GM15510 (cell line): ENCODE data around the gene CFAP74.

Experiments
- POLR2A ChIP-seq: IDR thresholded peaks from 3 replicates; pipeline ENCODE4 v1.6.1; 2011; ENCODE audit warnings: borderline replicate concordance; ENCODE audit not compliant: insufficient read length; ENCODE audit errors: extremely low read depth

Gene CFAP74

DNA sequence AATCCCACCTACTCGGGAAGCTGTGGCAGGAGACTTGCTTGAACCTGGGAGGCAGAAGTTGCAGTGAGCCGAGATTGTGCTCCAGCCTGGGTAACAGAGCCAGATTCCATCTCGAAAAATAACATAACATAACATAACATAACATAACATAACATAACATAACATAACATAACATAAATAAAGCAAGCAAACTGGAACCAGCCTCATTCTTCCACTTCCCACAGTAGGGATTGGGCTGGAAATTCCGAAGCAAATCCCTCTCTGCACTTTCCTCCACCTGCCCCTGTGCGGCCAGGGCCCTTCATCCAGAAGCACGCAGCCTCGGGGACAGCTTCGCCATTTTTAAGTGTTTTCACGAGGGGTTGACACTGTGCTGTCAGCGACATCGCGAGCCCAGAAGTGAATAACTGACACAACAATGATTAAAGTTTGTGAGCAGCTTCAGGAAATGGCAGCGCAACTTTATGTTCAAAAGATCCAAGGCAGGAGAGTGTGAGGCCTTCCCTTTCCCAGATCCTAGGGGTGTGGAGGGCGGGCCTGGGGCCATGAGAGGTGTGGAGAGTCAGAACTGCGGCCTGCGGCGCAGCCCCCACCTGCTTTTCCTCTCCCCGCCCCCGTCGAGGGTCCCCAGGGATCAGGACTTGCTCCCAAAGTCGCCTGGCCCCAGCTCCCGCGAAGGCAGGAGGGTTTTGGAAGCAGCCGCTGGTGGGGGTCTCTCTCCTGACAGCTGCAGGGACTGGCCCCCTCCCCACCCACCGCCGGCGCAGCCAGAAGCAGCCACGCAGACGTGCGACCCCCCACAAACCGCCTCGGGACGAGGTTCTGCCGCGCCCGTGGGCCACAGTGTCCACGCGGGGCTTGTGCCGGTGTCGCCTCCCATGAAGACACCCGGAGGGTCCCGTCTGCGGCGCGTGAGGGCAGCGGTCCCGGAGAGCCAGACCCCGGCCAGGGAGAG, 14.9 kb upstream of the CFAP74 start:
- TF ChIP-seq POLR2A = no peak

DNA sequence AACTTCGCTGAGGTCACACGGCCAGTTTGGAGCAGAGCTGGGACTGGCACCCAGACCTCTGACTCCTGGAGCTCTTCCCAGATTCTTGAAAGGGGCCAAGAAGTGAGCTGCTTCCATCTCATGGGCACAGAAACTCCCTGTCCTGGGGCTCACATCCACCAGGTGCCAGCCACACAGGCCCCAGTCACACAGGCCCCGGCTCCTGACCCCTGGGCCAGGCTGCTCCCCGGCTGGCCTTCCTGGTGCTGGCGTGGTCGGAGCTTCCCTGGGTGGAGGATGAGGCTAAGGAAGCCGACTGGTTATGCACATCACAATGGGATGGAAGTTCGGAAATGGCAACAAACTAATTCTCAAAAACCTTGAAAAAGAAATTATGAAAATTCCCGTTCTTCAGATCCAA, 12.5 kb upstream of the CFAP74 start:
- TF ChIP-seq POLR2A = no peak

DNA sequence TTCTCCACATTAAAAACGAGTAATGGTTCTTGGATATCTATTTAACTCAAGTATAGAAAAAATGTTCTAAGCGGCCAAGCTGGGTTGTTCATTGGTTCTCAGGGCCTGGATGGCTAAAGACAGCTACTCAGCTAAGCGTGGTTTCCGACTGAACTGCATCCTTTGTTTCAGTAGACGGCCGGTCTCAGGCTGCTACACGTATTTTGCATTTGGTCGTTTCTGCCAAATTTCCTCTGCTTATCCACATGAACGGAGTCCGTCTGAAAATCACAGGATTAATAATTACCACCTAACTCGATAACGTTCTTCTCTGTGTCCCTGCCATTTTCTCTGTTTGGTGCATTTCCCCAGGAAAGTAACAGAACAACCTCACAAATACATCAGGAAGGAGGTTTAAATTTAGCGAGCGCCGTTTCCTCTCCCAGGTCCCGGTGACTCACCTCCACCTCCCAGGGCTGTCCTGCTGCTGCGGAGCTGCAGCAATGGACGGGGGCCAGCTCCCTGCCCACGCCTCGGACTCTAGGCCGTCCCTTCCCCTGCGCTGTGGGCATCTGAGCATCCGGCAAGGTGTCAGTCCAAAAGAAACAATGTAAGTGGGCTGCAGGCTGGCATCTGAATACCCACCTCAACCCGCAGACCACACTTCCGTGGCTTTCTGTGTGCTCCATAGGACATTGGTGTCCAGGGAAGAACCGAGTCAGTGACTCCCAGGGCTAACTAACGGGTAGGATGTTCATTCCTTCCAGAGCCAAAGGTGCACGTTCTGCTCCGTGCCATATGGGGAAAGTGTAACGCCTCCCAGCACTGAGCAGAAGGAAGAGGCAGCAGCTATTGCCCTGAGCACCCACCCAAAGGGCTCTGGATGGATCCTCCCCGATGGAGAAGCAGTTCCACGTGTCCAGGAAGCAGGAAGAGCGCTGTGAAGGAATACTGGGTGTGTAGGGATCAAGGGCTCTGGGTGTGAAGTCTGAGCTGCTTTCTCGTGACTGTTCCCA, 11.5 kb upstream of the CFAP74 start:
- TF ChIP-seq POLR2A = no peak

- no peak for TF ChIP-seq POLR2A
These were observed 10.6 kb upstream of the CFAP74 start for GRCh38 chr1:2014181-2014580.

DNA sequence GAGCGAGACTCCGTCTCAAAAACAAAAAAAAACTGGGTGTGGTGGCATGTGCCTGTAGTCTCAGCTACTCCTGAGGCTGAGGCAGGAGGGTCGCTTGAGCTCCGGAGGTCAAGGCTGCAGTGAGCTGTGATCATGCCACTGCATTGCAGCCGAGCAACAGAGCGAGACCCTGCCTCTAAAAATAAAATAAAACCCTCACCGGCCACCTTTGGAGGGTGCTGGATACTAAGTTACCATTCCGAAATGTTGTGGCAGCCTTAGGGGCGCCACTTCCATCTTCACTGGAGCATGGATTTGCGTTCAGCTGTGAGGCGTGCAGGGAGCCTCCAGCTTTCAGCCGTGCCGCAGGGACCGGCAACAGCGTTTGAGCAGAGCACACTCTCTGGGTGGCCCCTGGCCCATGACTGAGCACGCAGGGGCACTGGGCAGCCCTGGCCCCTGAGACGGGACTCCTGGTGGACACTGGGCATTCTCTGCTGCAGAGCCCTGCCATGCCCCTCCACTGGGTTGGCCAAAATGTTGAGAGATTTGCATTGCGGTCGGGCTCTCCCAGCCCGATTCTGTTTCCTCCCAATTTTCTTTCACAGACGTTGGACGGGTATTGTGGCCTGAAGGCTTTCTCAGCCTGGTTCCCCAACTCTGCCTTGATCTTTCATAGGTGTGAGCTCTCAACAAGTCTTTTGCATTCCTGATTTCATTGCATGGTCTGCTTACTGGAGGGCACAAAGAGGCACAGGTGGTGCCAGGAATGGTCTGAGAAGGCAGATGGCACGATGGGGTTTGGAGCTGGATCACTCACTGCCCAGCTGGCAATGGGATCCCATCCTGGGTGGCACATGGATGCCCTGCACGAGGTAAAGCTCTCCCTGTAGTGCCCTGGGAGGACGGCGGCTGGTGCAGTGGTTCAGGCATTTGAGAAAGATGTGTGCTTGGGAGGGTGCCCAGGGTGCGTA, 5.8 kb upstream of the CFAP74 start:
- TF ChIP-seq POLR2A = no peak

- no peak for TF ChIP-seq POLR2A
These were observed 1.3 kb upstream of the CFAP74 start for GRCh38 chr1:2004856-2005255.

GRCh38 chr1:2001773-2002411, 1.7 kb downstream of the CFAP74 start:
- TF ChIP-seq POLR2A = no peak

- no peak for TF ChIP-seq POLR2A
These were observed 2.7 kb downstream of the CFAP74 start for GRCh38 chr1:2000850-2001249.

- TF ChIP-seq POLR2A = no peak
These were observed 3.2 kb downstream of the CFAP74 start for GRCh38 chr1:2000432-2000831.

DNA sequence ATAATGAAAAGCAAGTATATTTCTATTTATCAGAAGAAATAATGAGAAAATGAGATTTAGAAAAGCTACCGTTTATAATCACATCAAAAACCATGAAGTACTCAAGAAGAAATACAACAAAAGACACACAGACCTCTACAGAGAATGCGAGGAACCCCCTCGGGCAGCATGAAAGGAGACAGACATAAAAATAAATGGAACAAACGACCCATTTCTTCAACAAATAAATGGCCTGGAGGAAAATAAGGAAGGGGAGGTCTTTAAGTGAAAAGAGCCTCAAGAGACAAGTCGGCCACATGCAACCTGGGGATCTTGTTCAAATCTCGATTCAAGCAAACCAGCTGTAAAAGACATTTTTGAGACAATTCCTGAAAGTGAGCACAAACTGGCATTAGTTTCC, 6.0 kb downstream of the CFAP74 start:
- no peak for TF ChIP-seq POLR2A

GRCh38 chr1:1996207-1996651, 7.4 kb downstream of the CFAP74 start:
- TF ChIP-seq POLR2A = no peak

- no peak for TF ChIP-seq POLR2A
These were observed 9.1 kb downstream of the CFAP74 start for GRCh38 chr1:1994536-1994935.

DNA sequence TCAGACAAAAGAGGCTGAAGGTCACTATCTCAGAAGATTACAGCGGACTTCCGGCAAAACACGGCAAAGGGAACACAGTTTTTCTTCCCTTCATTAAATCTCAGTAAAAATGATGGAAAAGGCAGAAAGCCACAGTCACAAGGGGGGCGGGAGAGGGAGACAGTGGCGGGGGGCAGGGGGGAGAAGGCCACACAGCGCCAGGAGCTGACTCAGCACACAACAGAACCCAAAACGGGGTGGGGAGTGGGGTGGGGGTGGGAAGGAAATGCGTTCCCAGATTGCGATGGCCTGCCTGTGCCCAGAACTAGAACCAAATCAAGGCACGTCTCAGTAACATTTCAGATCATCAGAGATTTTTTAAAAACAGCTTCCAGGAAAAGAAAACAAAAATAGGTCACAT, 13.4 kb downstream of the CFAP74 start:
- TF ChIP-seq POLR2A = no peak

GRCh38 chr1:1989789-1990188, 13.8 kb downstream of the CFAP74 start:
- TF ChIP-seq POLR2A = no peak
